Stimulated activated CD4-positive, alpha-beta T cell treated with anti-CD3 and anti-CD28 coated beads, Interleukin-15, amount 100 ng/mL, for 1 hour (primary cell): ENCODE measurements around the gene RAMP3.

Source experiments
- DNase-seq, 2 donors: peaks; one replicate each; pipeline ENCODE4 v3.0.0-alpha.2; 2020; ENCODE audit warnings: low read depth in 1 of 2, low spot score in 1 of 2

The RAMP3 gene

GRCh38 chr7:45219801-45220435 is 62.3 kb downstream of the RAMP3 start:
- DNase-seq = no peak

- no peak for DNase-seq
Observed at GRCh38 chr7:45220846-45221618, 63.4 kb downstream of the RAMP3 start.

GRCh38 chr7:45221896-45222604 is 64.5 kb downstream of the RAMP3 start:
- no peak for DNase-seq

GRCh38 chr7:45223078-45223477 is 65.5 kb downstream of the RAMP3 start:
- DNase-seq = no peak

GRCh38 chr7:45223728-45224630 is 66.4 kb downstream of the RAMP3 start:
- DNase-seq = no peak

GRCh38 chr7:45224832-45225231 is 67.2 kb downstream of the RAMP3 start:
- DNase-seq = no peak

- no peak for DNase-seq
Observed at GRCh38 chr7:45225311-45225947, 67.8 kb downstream of the RAMP3 start.

GRCh38 chr7:45225948-45226335 is 68.4 kb downstream of the RAMP3 start:
- DNase-seq = no peak

GRCh38 chr7:45229156-45229920 is 71.7 kb downstream of the RAMP3 start:
- DNase-seq = no peak

- no peak for DNase-seq
Observed at GRCh38 chr7:45230083-45230482, 72.5 kb downstream of the RAMP3 start.

GRCh38 chr7:45230611-45231165 is 73.1 kb downstream of the RAMP3 start:
- DNase-seq = no peak

- no peak for DNase-seq
Observed at GRCh38 chr7:45233249-45233775, 75.7 kb downstream of the RAMP3 start.
